Measurements from ENCODE around the gene HSD17B13.
"Not testable (repeated sequence)": the region's sequence is repeated elsewhere in the genome, so short reads cannot be mapped to it uniquely, and the experiment has no call there.

Gene HSD17B13

GRCh38 chr4:87322754-87323153 is at the start of gene HSD17B13:
Gene HSD17B13 (minus strand): TSS chr4:87322882. CDS start chr4:87322841, 41 bp downstream.
- no peak for DNase-seq

GRCh38 chr4:87370068-87370467 is 47.4 kb upstream of the HSD17B13 start:
- no peak for DNase-seq

GRCh38 chr4:87366521-87367162 is 44.0 kb upstream of the HSD17B13 start:
- no peak for DNase-seq

GRCh38 chr4:87365348-87365747 is 42.7 kb upstream of the HSD17B13 start:
- no peak for DNase-seq

- no peak for DNase-seq
These were observed 40.9 kb upstream of the HSD17B13 start for GRCh38 chr4:87363552-87363951.

GRCh38 chr4:87360338-87360935 is 37.8 kb upstream of the HSD17B13 start:
- no peak for DNase-seq

GRCh38 chr4:87359258-87359657 is 36.6 kb upstream of the HSD17B13 start:
- DNase-seq = no peak

- DNase-seq = no peak
These were observed 34.3 kb upstream of the HSD17B13 start for GRCh38 chr4:87356832-87357526.

- no peak for DNase-seq
These were observed 31.8 kb upstream of the HSD17B13 start for GRCh38 chr4:87354168-87355102.

- peak; percentile 51 for DNase-seq
These were observed 30.9 kb upstream of the HSD17B13 start for GRCh38 chr4:87353592-87353991.

GRCh38 chr4:87345139-87345538 is 22.5 kb upstream of the HSD17B13 start:
- DNase-seq = no peak

- DNase-seq = no peak
These were observed 20.2 kb upstream of the HSD17B13 start for GRCh38 chr4:87342872-87343271.

- DNase-seq = not testable (repeated sequence)
These were observed 19.4 kb upstream of the HSD17B13 start for GRCh38 chr4:87341954-87342635.

GRCh38 chr4:87339440-87339839 is 16.8 kb upstream of the HSD17B13 start:
- DNase-seq = no peak

- DNase-seq = no peak
These were observed 14.7 kb upstream of the HSD17B13 start for GRCh38 chr4:87337361-87337760.

- DNase-seq = no peak
These were observed 10.6 kb upstream of the HSD17B13 start for GRCh38 chr4:87333267-87333666.

- DNase-seq = no peak
These were observed 8.1 kb upstream of the HSD17B13 start for GRCh38 chr4:87330761-87331160.

- no peak for DNase-seq
These were observed 4.5 kb upstream of the HSD17B13 start for GRCh38 chr4:87327136-87327535.

- no peak for DNase-seq
These were observed 3.8 kb upstream of the HSD17B13 start for GRCh38 chr4:87326460-87326859.

GRCh38 chr4:87321888-87322287 is 794 bp downstream of the HSD17B13 start:
- no peak for DNase-seq

- DNase-seq = no peak
These were observed 5.2 kb downstream of the HSD17B13 start for GRCh38 chr4:87317527-87317926.

GRCh38 chr4:87316961-87317360 is 5.7 kb downstream of the HSD17B13 start:
- DNase-seq = no peak
